Fibroblast of lung (primary cell): ENCODE data around the gene HDAC4.

Source experiments
- EZH2 ChIP-seq: IDR thresholded peaks from 2 replicates; pipeline ENCODE4 v1.5.1; 2012; ENCODE audit warnings: low read length, control low read depth, mild to moderate bottlenecking; ENCODE audit errors: missing control alignments
- TF ChIP-seq, protein P1 (sequence below), 2 donors: IDR thresholded peaks in 1 of 2; conservative IDR thresholded peaks in 1 of 2; 1 replicate in 1 of 2; 2 replicates in 1 of 2; pipeline ENCODE4 v1.5.1; 2011 to 2012; ENCODE audit warnings: low read length in 2 of 2, control low read depth in 1 of 2, inconsistent platforms in 1 of 2, low read depth in 1 of 2, mild to moderate bottlenecking in 1 of 2

GRCh38 chr2:239386001-239386670 is 14.7 kb downstream of the HDAC4 start:
- TF ChIP-seq, protein P1, sequence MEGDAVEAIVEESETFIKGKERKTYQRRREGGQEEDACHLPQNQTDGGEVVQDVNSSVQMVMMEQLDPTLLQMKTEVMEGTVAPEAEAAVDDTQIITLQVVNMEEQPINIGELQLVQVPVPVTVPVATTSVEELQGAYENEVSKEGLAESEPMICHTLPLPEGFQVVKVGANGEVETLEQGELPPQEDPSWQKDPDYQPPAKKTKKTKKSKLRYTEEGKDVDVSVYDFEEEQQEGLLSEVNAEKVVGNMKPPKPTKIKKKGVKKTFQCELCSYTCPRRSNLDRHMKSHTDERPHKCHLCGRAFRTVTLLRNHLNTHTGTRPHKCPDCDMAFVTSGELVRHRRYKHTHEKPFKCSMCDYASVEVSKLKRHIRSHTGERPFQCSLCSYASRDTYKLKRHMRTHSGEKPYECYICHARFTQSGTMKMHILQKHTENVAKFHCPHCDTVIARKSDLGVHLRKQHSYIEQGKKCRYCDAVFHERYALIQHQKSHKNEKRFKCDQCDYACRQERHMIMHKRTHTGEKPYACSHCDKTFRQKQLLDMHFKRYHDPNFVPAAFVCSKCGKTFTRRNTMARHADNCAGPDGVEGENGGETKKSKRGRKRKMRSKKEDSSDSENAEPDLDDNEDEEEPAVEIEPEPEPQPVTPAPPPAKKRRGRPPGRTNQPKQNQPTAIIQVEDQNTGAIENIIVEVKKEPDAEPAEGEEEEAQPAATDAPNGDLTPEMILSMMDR (conservative IDR thresholded peaks at IDR 0.05 in 1 of 2, IDR thresholded peaks at IDR 0.05 in 1 of 2; ENCODE audit: low read depth in 1 of 2, low read length in 2 of 2): no peak
- TF ChIP-seq EZH2: no peak
